GM12878 (cell line): ENCODE measurements around the gene TNRC6C. TPM values are rescaled to one million over a fixed set of nuclear protein-coding genes. Genes with fewer than 3 reads are reported as not detected.

ENCODE experiments used
- ATAC-seq: fragments of 200-7000 bp; cut with Tn5 transposase; 3 replicates; pipeline ENCODE4 v1.9.1; 2020; ENCODE audit warnings: mild to moderate bottlenecking, moderate library complexity
- BruUV-seq: library from RNA; stranded (reverse); fragments of 400-500 nt; replicated peaks from 2 replicates; lab custom pipeline; 2021; lab: Mats Ljungman, UMichigan
- CTCF ChIA-PET: fragments of 300-600 bp; sonication (Branson Sonifier 250); formaldehyde crosslinking; extraction: SDS; loops from one replicate; lab custom pipeline; 2021; ENCODE audit warnings: inconsistent platforms; lab: Yijun Ruan, JAX
- POLR2A ChIA-PET: fragments of 350-600 bp; formaldehyde crosslinking; extraction: SDS; loops from one replicate; lab custom pipeline; 2021; ENCODE audit warnings: inconsistent platforms; lab: Charles Lee
- RAD21 ChIA-PET: fragments of 300-600 bp; sonication (Branson Sonifier 250); formaldehyde crosslinking; loops from one replicate; lab custom pipeline; 2023; ENCODE audit warnings: antibody characterized with exemption; ENCODE audit not compliant: unreplicated experiment; lab: Charles Lee
- SMC1A ChIA-PET: fragments of 300-600 bp; sonication (Branson Sonifier 250); formaldehyde crosslinking; loops from one replicate; lab custom pipeline; 2023; ENCODE audit not compliant: unreplicated experiment, uncharacterized antibody; lab: Charles Lee
- DNase-seq: peaks from one replicate; pipeline ENCODE4 v3.0.0-alpha.2; 2011; ENCODE audit warnings: low read depth, low spot score
- FAIRE-seq: peaks from 3 replicates; lab custom pipeline; 2011; peaks lifted over from hg19 to GRCh38; lab: Jason Lieb, UNC
- H2AFZ ChIP-seq: 2 replicates; pipeline ENCODE4 v1.6.0; 2011; ENCODE audit warnings: low read depth, low read length, control low read depth; ENCODE audit not compliant: control insufficient read depth
- H3K27ac ChIP-seq: 2 replicates; pipeline ENCODE4 v1.5.1; 2011; ENCODE audit warnings: control low read depth; ENCODE audit not compliant: control insufficient read depth, insufficient read depth
- H3K27me3 ChIP-seq, 2 experiments: replicated peaks in 1 of 2; 2 replicates each; pipeline versions ENCODE4 v1.6.0 to v1.6.1; 2011; ENCODE audit warnings: low read length in 1 of 2; ENCODE audit not compliant: control insufficient read depth in 2 of 2, insufficient read depth in 2 of 2
- H3K36me3 ChIP-seq, 2 experiments: 2 replicates each; pipeline ENCODE4 v1.5.1; 2011; ENCODE audit warnings: low read length in 1 of 2; ENCODE audit not compliant: control insufficient read depth in 2 of 2, insufficient read depth in 2 of 2
- H3K4me1 ChIP-seq: 2 replicates; pipeline ENCODE4 v1.6.1; 2011; ENCODE audit warnings: mild to moderate bottlenecking, low read length, moderate library complexity, mixed read lengths; ENCODE audit not compliant: control insufficient read depth, insufficient read depth
- H3K4me2 ChIP-seq: 2 replicates; pipeline ENCODE4 v1.6.0; 2011; ENCODE audit warnings: control low read depth; ENCODE audit not compliant: control insufficient read depth, insufficient read depth
- H3K4me3 ChIP-seq: fragments of 200-600 bp; sonication (generic); 2 replicates; pipeline ENCODE4 v1.5.1; 2016
- H3K79me2 ChIP-seq: 2 replicates; pipeline ENCODE4 v1.6.0; 2011; ENCODE audit warnings: low read length; ENCODE audit not compliant: control insufficient read depth, insufficient read depth
- H3K9ac ChIP-seq: 2 replicates; pipeline ENCODE4 v1.8.0; 2011; ENCODE audit warnings: low read length, control low read depth, mixed read lengths; ENCODE audit not compliant: control insufficient read depth, insufficient read depth
- H3K9me3 ChIP-seq: replicated peaks from 3 replicates; pipeline ENCODE4 v1.5.1; 2011; ENCODE audit warnings: mild to moderate bottlenecking, low read length; ENCODE audit not compliant: control insufficient read depth, insufficient read depth
- H4K20me1 ChIP-seq: 2 replicates; pipeline ENCODE4 v1.6.0; 2011; ENCODE audit not compliant: control insufficient read depth, insufficient read depth
- BRCA1 ChIP-seq: IDR thresholded peaks from 2 replicates; pipeline ENCODE4 v1.6.1; 2011; ENCODE audit warnings: low read depth, low read length, improper control_type of control experiment
- FOXK2 ChIP-seq: fragments of 450-650 bp; IDR thresholded peaks from 2 replicates; pipeline ENCODE4 v1.6.1; 2017; ENCODE audit warnings: mild to moderate bottlenecking, moderate library complexity
- GATAD2B ChIP-seq: fragments of 450-650 bp; conservative IDR thresholded peaks from 2 replicates; pipeline ENCODE4 v1.6.1; 2017; ENCODE audit warnings: low read depth, mild to moderate bottlenecking, moderate library complexity
- HCFC1 ChIP-seq: fragments of 150-350 bp; IDR thresholded peaks from 2 replicates; pipeline ENCODE4 v1.6.1; 2014; ENCODE audit warnings: low read length
- HDGF ChIP-seq: fragments of 450-650 bp; IDR thresholded peaks from 2 replicates; pipeline ENCODE4 v1.6.1; 2016; ENCODE audit warnings: antibody characterized with exemption
- KAT2A ChIP-seq: conservative IDR thresholded peaks from 2 replicates; pipeline ENCODE4 v1.6.1; 2011; ENCODE audit warnings: low read depth, low read length; ENCODE audit not compliant: control insufficient read depth
- KLF5 ChIP-seq: fragments of 450-650 bp; IDR thresholded peaks from 2 replicates; pipeline ENCODE4 v1.6.1; 2014; ENCODE audit warnings: mild to moderate bottlenecking; ENCODE audit not compliant: partially characterized antibody
- NKRF ChIP-seq: fragments of 450-650 bp; conservative IDR thresholded peaks from 2 replicates; pipeline ENCODE4 v1.6.1; 2017; ENCODE audit warnings: mild to moderate bottlenecking, moderate library complexity
- PAX5 ChIP-seq: IDR thresholded peaks from 2 replicates; pipeline ENCODE4 v1.6.1; 2011; ENCODE audit warnings: low read depth, low read length, borderline replicate concordance
- RCOR1 ChIP-seq: conservative IDR thresholded peaks from 2 replicates; pipeline ENCODE4 v1.6.1; 2012; ENCODE audit warnings: low read depth, low read length, improper control_type of control experiment
- RELB ChIP-seq: fragments of 450-650 bp; IDR thresholded peaks from 2 replicates; pipeline ENCODE4 v1.6.1; 2017; ENCODE audit warnings: low read depth, mild to moderate bottlenecking, moderate library complexity
- SMARCA5 ChIP-seq: fragments of 450-650 bp; IDR thresholded peaks from 2 replicates; pipeline ENCODE4 v1.6.1; 2017; ENCODE audit warnings: mild to moderate bottlenecking
- SPI1 ChIP-seq: IDR thresholded peaks from 2 replicates; pipeline ENCODE4 v1.6.1; 2011; ENCODE audit warnings: low read depth, mild to moderate bottlenecking, low read length, moderate library complexity, borderline replicate concordance; ENCODE audit not compliant: insufficient read depth
- TAF1 ChIP-seq: IDR thresholded peaks from 2 replicates; pipeline ENCODE4 v1.6.1; 2011; ENCODE audit warnings: mild to moderate bottlenecking, low read depth, low read length, borderline replicate concordance
- TBL1XR1 ChIP-seq: IDR thresholded peaks from 2 replicates; pipeline ENCODE4 v1.6.1; 2012; ENCODE audit warnings: low read depth, low read length, improper control_type of control experiment
- ZNF24 ChIP-seq: fragments of 450-650 bp; IDR thresholded peaks from 2 replicates; pipeline ENCODE4 v1.6.1; 2017; ENCODE audit warnings: antibody characterized with exemption, mild to moderate bottlenecking
- WGBS: methylation state at CpG from one replicate; pipeline ENCODE4 v1.1.6; 2016; ENCODE audit warnings: low lambda C conversion rate; ENCODE audit not compliant: insufficient replicate concordance, insufficient coverage; ENCODE audit errors: missing lambda C conversion rate; 5-methylcytosine and 5-hydroxymethylcytosine counted together
- in situ Hi-C: fragments of 300-500 bp; cut with MboI; formaldehyde crosslinking; loops from 9 replicates; pipeline ENCODE4 v1.14.3; 2018; ENCODE audit warnings: mixed read lengths
- intact Hi-C: fragments of 100-400 bp; cut with micrococcal nuclease; formaldehyde crosslinking; loops from one replicate; pipeline ENCODE4 v1.14.2; 2022; ENCODE audit not compliant: unreplicated experiment
- polyA plus RNA-seq, 11 experiments: library from polyadenylated mRNA; depleted of rRNA in 4 of 11; unstranded in 6 of 11; stranded (reverse) in 5 of 11; fragments of >200 nt; fragmentation: Nextera tagmentation in 4 of 11; fragmentation: Illumina TruSeq in 1 of 11; extraction: Ambion mirVana in 4 of 11; extraction: Trizol in 1 of 11; gene quantifications; 1 replicate in 1 of 11; 2 replicates in 10 of 11; pipeline versions ENCODE4 v1.2.1 to v1.2.3, GENCODE V29; 2011 to 2016; ENCODE audit warnings: inconsistent platforms in 2 of 11, missing spikeins in 2 of 11, low read depth in 1 of 11
- total RNA-seq, 4 experiments: library from RNA; depleted of rRNA in 3 of 4; stranded (reverse); fragments of >200 nt in 3 of 4; fragmentation: Illumina TruSeq in 1 of 4; extraction: Trizol in 1 of 4; gene quantifications; 2 replicates each; pipeline versions ENCODE4 v1.2.1 to v1.2.3, GENCODE V29; 2013 to 2021
- TF ChIP-seq, protein P1 (sequence below): fragments of 150-350 bp; IDR thresholded peaks from 2 replicates; pipeline ENCODE4 v1.6.1; 2016; ENCODE audit warnings: low read depth, low read length

Gene TNRC6C
- total and polyA plus RNA-seq, 10 of the 15 experiments (the other 5 are each of a cell fraction or from before 2014, with no cell fraction given) = 0.40 to 6.1 (median 0.96) TPM

DNA sequence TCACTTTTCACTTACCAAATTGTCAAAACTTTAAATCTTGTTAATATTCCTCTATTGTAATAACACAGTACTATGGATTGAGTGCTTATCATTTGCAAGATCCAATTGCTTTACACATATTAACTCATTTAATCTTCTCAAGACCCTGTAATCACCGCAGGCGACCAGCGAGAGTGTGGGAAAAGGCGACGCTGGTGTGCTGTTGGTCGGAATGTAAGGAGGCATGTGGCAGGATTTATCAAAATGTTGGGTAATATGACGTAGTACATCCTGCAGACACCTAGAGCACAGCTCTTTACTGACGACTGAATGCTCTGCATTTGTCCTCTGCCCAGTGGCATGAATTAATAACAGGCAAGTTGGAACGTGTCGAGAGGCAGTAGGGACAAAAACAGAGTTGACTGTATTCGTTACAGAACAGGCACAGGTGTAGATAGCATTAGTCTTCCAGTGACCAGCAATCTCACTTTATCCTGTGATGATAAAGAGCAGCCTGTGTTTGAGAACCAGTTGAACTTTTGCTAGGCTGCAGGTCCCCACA lies 80.3 kb downstream of the TNRC6C start (continued):
- TF ChIP-seq HCFC1 (no peak), RELB (no peak), RCOR1 (no peak), SMARCA5 (no peak), KLF5 (no peak), HDGF (no peak), KAT2A (no peak)

DNA sequence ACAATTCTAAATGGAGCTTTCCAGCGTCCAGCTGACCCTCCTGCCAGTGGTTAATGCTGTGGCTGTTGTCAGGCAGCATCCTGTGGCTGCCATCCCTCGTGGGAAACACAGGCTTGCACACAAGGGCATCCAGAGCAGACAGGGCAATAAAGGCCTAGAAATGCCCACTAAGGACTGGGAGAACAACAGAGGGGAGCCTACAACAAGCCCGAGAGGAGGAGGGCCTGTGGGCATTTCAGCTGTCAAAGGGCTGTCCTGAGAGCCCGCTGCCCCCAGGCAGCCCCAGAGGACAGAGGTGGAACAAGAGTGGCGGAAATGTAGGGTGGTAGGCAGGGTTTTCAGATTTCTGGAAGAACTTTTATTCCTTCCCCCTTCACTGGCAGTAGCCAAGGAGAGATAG lies 81.1 kb downstream of the TNRC6C start:
- TF ChIP-seq FOXK2 (no peak), SPI1 (no peak), ZNF24 (no peak), GATAD2B (no peak), TBL1XR1 (no peak), NKRF (no peak), TAF1 (no peak), PAX5 (no peak), BRCA1 (no peak)
- TF ChIP-seq, protein P1, sequence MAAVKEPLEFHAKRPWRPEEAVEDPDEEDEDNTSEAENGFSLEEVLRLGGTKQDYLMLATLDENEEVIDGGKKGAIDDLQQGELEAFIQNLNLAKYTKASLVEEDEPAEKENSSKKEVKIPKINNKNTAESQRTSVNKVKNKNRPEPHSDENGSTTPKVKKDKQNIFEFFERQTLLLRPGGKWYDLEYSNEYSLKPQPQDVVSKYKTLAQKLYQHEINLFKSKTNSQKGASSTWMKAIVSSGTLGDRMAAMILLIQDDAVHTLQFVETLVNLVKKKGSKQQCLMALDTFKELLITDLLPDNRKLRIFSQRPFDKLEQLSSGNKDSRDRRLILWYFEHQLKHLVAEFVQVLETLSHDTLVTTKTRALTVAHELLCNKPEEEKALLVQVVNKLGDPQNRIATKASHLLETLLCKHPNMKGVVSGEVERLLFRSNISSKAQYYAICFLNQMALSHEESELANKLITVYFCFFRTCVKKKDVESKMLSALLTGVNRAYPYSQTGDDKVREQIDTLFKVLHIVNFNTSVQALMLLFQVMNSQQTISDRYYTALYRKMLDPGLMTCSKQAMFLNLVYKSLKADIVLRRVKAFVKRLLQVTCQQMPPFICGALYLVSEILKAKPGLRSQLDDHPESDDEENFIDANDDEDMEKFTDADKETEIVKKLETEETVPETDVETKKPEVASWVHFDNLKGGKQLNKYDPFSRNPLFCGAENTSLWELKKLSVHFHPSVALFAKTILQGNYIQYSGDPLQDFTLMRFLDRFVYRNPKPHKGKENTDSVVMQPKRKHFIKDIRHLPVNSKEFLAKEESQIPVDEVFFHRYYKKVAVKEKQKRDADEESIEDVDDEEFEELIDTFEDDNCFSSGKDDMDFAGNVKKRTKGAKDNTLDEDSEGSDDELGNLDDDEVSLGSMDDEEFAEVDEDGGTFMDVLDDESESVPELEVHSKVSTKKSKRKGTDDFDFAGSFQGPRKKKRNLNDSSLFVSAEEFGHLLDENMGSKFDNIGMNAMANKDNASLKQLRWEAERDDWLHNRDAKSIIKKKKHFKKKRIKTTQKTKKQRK = no peak
- TF ChIP-seq, all 136 proteins: peak for 0
- H3K27me3 ChIP-seq = no peaks in the 10 kb centered on the region
- ATAC-seq (no peak), DNase-seq (no peak), FAIRE-seq (no peak)
- H3K27ac ChIP-seq = no peak overlapping the region
- 49% methylated on average over 5 of the region's 5 CpGs for WGBS
- ChIA-PET POLR2A (interaction anchor here (1.7 to 2.8 kb wide), 2 partner anchors 19 to 81 kb away, joined by 4 to 14 read pairs; partner anchors contain the start of gene TNRC6C), SMC1A (interaction anchor here (0.9 to 5.8 kb wide), 2 partner anchors 18 to 220 kb away, joined by 3 to 79 read pairs; no protein-coding TSS in a partner anchor), CTCF (interaction anchor here (1.0 to 5.8 kb wide), 6 partner anchors 8 to 667 kb away, joined by 3 to 80 read pairs (median 9); no protein-coding TSS in a partner anchor), RAD21 (interaction anchor here (3.2 to 3.5 kb wide), 2 partner anchors 20 to 45 kb away, joined by 16 to 61 read pairs; no protein-coding TSS in a partner anchor)
- in situ Hi-C loops (no loop called here), intact Hi-C loops (no loop called here)
- no peak overlapping the region for H2AFZ ChIP-seq
- BruUV-seq = no TSS peak
- no peaks in the 10 kb centered on the region for H3K9me3 ChIP-seq
- no peaks in the 10 kb centered on the region for H3K79me2 ChIP-seq
- H3K4me1 ChIP-seq = no peaks in the 10 kb centered on the region
- H4K20me1 ChIP-seq = no peaks in the 10 kb centered on the region
- H3K4me2 ChIP-seq = no peak overlapping the region
- H3K9ac ChIP-seq = no peak overlapping the region
- H3K4me3 ChIP-seq = no peak overlapping the region
- no peaks in the 10 kb centered on the region for H3K36me3 ChIP-seq
